ENCODE measurements around the gene ST6GALNAC3.

DNA sequence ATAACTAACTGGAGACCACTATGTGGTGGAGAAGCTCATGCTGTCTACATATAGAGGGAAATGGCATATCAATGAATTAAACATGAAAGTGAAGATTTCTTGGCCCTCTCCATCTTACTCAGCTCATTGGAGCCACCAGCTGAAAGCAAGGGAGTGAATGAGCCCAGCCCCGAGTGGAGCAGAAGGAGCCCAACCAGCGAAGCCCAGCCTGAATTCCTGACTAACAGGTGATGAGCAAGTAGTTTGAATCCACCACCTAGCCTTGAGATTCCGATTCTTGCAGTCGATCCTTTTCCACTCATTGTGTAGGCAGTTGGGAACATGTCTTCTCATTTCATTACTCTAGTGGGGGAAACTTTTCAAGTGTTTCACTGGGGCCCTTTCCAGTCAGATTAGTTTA is 18.6 kb upstream of the ST6GALNAC3 start:
- TF ChIP-seq, protein P1, sequence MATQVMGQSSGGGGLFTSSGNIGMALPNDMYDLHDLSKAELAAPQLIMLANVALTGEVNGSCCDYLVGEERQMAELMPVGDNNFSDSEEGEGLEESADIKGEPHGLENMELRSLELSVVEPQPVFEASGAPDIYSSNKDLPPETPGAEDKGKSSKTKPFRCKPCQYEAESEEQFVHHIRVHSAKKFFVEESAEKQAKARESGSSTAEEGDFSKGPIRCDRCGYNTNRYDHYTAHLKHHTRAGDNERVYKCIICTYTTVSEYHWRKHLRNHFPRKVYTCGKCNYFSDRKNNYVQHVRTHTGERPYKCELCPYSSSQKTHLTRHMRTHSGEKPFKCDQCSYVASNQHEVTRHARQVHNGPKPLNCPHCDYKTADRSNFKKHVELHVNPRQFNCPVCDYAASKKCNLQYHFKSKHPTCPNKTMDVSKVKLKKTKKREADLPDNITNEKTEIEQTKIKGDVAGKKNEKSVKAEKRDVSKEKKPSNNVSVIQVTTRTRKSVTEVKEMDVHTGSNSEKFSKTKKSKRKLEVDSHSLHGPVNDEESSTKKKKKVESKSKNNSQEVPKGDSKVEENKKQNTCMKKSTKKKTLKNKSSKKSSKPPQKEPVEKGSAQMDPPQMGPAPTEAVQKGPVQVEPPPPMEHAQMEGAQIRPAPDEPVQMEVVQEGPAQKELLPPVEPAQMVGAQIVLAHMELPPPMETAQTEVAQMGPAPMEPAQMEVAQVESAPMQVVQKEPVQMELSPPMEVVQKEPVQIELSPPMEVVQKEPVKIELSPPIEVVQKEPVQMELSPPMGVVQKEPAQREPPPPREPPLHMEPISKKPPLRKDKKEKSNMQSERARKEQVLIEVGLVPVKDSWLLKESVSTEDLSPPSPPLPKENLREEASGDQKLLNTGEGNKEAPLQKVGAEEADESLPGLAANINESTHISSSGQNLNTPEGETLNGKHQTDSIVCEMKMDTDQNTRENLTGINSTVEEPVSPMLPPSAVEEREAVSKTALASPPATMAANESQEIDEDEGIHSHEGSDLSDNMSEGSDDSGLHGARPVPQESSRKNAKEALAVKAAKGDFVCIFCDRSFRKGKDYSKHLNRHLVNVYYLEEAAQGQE (IDR thresholded peaks at IDR 0.05): no peak
- TF ChIP-seq, protein P2, sequence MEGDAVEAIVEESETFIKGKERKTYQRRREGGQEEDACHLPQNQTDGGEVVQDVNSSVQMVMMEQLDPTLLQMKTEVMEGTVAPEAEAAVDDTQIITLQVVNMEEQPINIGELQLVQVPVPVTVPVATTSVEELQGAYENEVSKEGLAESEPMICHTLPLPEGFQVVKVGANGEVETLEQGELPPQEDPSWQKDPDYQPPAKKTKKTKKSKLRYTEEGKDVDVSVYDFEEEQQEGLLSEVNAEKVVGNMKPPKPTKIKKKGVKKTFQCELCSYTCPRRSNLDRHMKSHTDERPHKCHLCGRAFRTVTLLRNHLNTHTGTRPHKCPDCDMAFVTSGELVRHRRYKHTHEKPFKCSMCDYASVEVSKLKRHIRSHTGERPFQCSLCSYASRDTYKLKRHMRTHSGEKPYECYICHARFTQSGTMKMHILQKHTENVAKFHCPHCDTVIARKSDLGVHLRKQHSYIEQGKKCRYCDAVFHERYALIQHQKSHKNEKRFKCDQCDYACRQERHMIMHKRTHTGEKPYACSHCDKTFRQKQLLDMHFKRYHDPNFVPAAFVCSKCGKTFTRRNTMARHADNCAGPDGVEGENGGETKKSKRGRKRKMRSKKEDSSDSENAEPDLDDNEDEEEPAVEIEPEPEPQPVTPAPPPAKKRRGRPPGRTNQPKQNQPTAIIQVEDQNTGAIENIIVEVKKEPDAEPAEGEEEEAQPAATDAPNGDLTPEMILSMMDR (IDR thresholded peaks at IDR 0.05): no peak
- TF ChIP-seq EP300 (IDR thresholded peaks at IDR 0.05): no peak
- TF ChIP-seq FOSL2 (IDR thresholded peaks at IDR 0.05): no peak
- TF ChIP-seq FOSL2 (CRISPR knock-in tag; IDR thresholded peaks at IDR 0.05): no peak

Measured in A549 (cell line).